Endothelial cell of umbilical vein (primary cell): Measurements from ENCODE around the gene UNC5A. TPM values are rescaled to one million over a fixed set of nuclear protein-coding genes. Genes with fewer than 3 reads are reported as not detected.
A peak's percentile ranks its signal among the peaks of the same experiment; 100 is the strongest.

Experiments used
- BruUV-seq: library from RNA; stranded (reverse); fragments of 400-500 nt; replicated peaks from 2 replicates; lab custom pipeline; 2021; lab: Mats Ljungman, UMichigan
- CTCF ChIA-PET: fragments of 300-600, 350-600 bp; sonication (Branson Sonifier 250); formaldehyde crosslinking; loops from one replicate; lab custom pipeline; 2021; ENCODE audit warnings: antibody characterized with exemption, inconsistent platforms; lab: Charles Lee
- POLR2A ChIA-PET: fragments of 300-600, 350-600 bp; sonication (Branson Sonifier 250); formaldehyde crosslinking; loops from one replicate; lab custom pipeline; 2021; ENCODE audit warnings: antibody characterized with exemption, inconsistent platforms; lab: Charles Lee
- DNase-seq: peaks from one replicate; pipeline ENCODE4 v3.0.0-alpha.2; 2011; ENCODE audit warnings: low read depth, low spot score
- FAIRE-seq: peaks from 2 replicates; lab custom pipeline; 2011; peaks lifted over from hg19 to GRCh38; lab: Jason Lieb, UNC
- H2AFZ ChIP-seq: 2 replicates; pipeline ENCODE4 v1.6.0; 2012; ENCODE audit warnings: low read depth, low read length, control low read depth, inconsistent platforms
- H3K27ac ChIP-seq: 2 replicates; pipeline ENCODE4 v1.5.1; 2011; ENCODE audit warnings: low read depth, mild to moderate bottlenecking, control low read depth, low read length, moderate library complexity; ENCODE audit not compliant: insufficient read depth
- H3K27me3 ChIP-seq, 2 experiments: 2 replicates each; pipeline versions ENCODE4 v1.6.0 to v1.6.1; 2011; ENCODE audit warnings: low read length in 2 of 2, mixed read lengths in 1 of 2; ENCODE audit not compliant: control insufficient read depth in 2 of 2, insufficient read depth in 2 of 2
- H3K36me3 ChIP-seq, 2 experiments: 2 replicates in 1 of 2; 3 replicates in 1 of 2; pipeline ENCODE4 v1.5.1; 2011; ENCODE audit warnings: low read length in 2 of 2, mild to moderate bottlenecking in 1 of 2, moderate library complexity in 1 of 2; ENCODE audit not compliant: control insufficient read depth in 2 of 2, insufficient read depth in 2 of 2; ENCODE audit errors: extremely low read depth in 1 of 2
- H3K4me1 ChIP-seq: 3 replicates; pipeline ENCODE4 v1.5.1; 2011; ENCODE audit warnings: mild to moderate bottlenecking, low read length; ENCODE audit not compliant: control insufficient read depth, insufficient read depth; ENCODE audit errors: extremely low read depth
- H3K4me2 ChIP-seq: 2 replicates; pipeline ENCODE4 v1.6.1; 2011; ENCODE audit warnings: low read length, control low read depth, mixed read lengths; ENCODE audit not compliant: insufficient read depth
- H3K4me3 ChIP-seq, 3 experiments: fragments of 200-600 bp in 1 of 3; sonication (generic), shearing (Covaris generic) in 1 of 3; replicated peaks in 1 of 3; 2 replicates each; pipeline ENCODE4 v1.5.1; 2011 to 2016; ENCODE audit warnings: control low read depth in 3 of 3, low read length in 3 of 3, mild to moderate bottlenecking in 2 of 3, inconsistent platforms in 1 of 3, low read depth in 1 of 3, moderate library complexity in 1 of 3; ENCODE audit not compliant: insufficient read depth in 1 of 3
- H3K79me2 ChIP-seq: 2 replicates; pipeline ENCODE4 v1.6.0; 2012; ENCODE audit warnings: low read length, inconsistent platforms; ENCODE audit not compliant: control insufficient read depth, insufficient read depth
- H3K9ac ChIP-seq: replicated peaks from 2 replicates; pipeline ENCODE3; 2011; ENCODE audit warnings: low read length, control low read depth; ENCODE audit not compliant: insufficient read depth; ENCODE audit errors: extremely low read depth
- H3K9me1 ChIP-seq: replicated peaks from 3 replicates; pipeline ENCODE4 v1.6.0; 2011; ENCODE audit warnings: mild to moderate bottlenecking, low read length; ENCODE audit not compliant: control insufficient read depth, insufficient read depth; ENCODE audit errors: extremely low read depth
- H3K9me3 ChIP-seq: replicated peaks from 2 replicates; pipeline ENCODE4 v1.5.1; 2012; ENCODE audit warnings: low read length, inconsistent platforms; ENCODE audit not compliant: control insufficient read depth, insufficient read depth
- H4K20me1 ChIP-seq: replicated peaks from 2 replicates; pipeline ENCODE3; 2011; ENCODE audit warnings: mild to moderate bottlenecking, low read length; ENCODE audit not compliant: control insufficient read depth, insufficient read depth; ENCODE audit errors: extremely low read depth
- EZH2 ChIP-seq: IDR thresholded peaks from 2 replicates; pipeline ENCODE4 v1.6.1; 2012; ENCODE audit warnings: borderline replicate concordance, low read depth, mild to moderate bottlenecking, moderate library complexity, low read length, inconsistent platforms; ENCODE audit not compliant: severe bottlenecking
- FOS ChIP-seq: IDR thresholded peaks from 2 replicates; pipeline ENCODE4 v1.6.1; 2011; ENCODE audit warnings: mild to moderate bottlenecking, low read length, moderate library complexity, borderline replicate concordance; ENCODE audit not compliant: insufficient read depth
- GATA2 ChIP-seq: IDR thresholded peaks from 2 replicates; pipeline ENCODE4 v1.7.0; 2011; ENCODE audit warnings: low read depth, mild to moderate bottlenecking, moderate library complexity, mixed read lengths, low read length; ENCODE audit not compliant: insufficient read length, insufficient read depth
- JUN ChIP-seq: IDR thresholded peaks from 2 replicates; pipeline ENCODE4 v1.6.1; 2011; ENCODE audit warnings: borderline replicate concordance, low read depth; ENCODE audit not compliant: insufficient read length, insufficient read depth
- MAX ChIP-seq: IDR thresholded peaks from 2 replicates; pipeline ENCODE4 v1.6.1; 2011; ENCODE audit not compliant: insufficient read depth, insufficient read length
- MYC ChIP-seq: IDR thresholded peaks from one replicate; pipeline ENCODE4 v1.6.1; 2011; ENCODE audit warnings: mild to moderate bottlenecking, low read depth, low read length
- POLR2A ChIP-seq: IDR thresholded peaks from 2 replicates; pipeline ENCODE4 v1.6.1; 2012; ENCODE audit warnings: low read depth, mild to moderate bottlenecking, control low read depth, low read length
- POLR2AphosphoS5 ChIP-seq: IDR thresholded peaks from 2 replicates; pipeline ENCODE4 v1.6.1; 2012; ENCODE audit warnings: low read depth, mild to moderate bottlenecking, control low read depth, low read length, moderate library complexity; ENCODE audit not compliant: insufficient read depth
- dilution Hi-C: fragments of 300-500 bp; cut with MboI; formaldehyde crosslinking; loops from one replicate; pipeline ENCODE4 v1.15.0; 2019; ENCODE audit warnings: low sequenced_read_pairs; ENCODE audit not compliant: extremely low pct_ligation_motif_present
- intact Hi-C: fragments of 100-400 bp; cut with micrococcal nuclease; formaldehyde crosslinking; loops from one replicate; pipeline ENCODE4 v1.10.0; 2022
- polyA plus RNA-seq, 4 experiments: library from polyadenylated mRNA; depleted of rRNA in 3 of 4; stranded (reverse) in 3 of 4; unstranded in 1 of 4; fragments of >200 nt; gene quantifications; 2 replicates each; pipeline versions ENCODE4 v1.2.1 to v1.2.3, GENCODE V29; 2011 to 2012; ENCODE audit warnings: missing spikeins in 1 of 4
- total RNA-seq: library from RNA; stranded (reverse); gene quantifications from 2 replicates; pipeline ENCODE4 v1.2.3, GENCODE V29; 2021
- TF ChIP-seq, protein P1 (sequence below), 2 donors: IDR thresholded peaks; 1 replicate in 1 of 2; 2 replicates in 1 of 2; pipeline ENCODE4 v1.5.1; 2011; ENCODE audit warnings: low read length in 2 of 2, mild to moderate bottlenecking in 2 of 2, moderate library complexity in 2 of 2, control low read depth in 1 of 2, inconsistent platforms in 1 of 2, low read depth in 1 of 2; ENCODE audit not compliant: insufficient read depth in 1 of 2; ENCODE audit errors: extremely low read depth in 1 of 2

UNC5A gene
- total and polyA plus RNA-seq, 2 donors (not counting 3 experiments of a cell fraction or from before 2014, with no cell fraction given): 0.08 to 0.22 TPM

GRCh38 chr5:176803068-176803942 is 7.1 kb upstream of the UNC5A start:
- H3K4me3 ChIP-seq: no peak overlapping the region
- CTCF ChIA-PET: interaction anchor here (1.4 to 2.6 kb wide), 2 partner anchors 17 to 143 kb away, joined by 4 to 8 read pairs; no protein-coding TSS in a partner anchor
- no peaks in the 10 kb centered on the region for H3K9me1 ChIP-seq
- intact Hi-C loops: no loop called here
- no peak for FAIRE-seq
- H3K27me3 ChIP-seq: peaks cover 0 to 1% of the 10 kb centered on the region in 2 experiments
- DNase-seq: no peak
- dilution Hi-C loops: no loop called here
- TF ChIP-seq POLR2A (no peak), MAX (no peak), POLR2AphosphoS5 (no peak), GATA2 (no peak)
- no peak overlapping the region for H3K27ac ChIP-seq
- H3K79me2 ChIP-seq: no peaks in the 10 kb centered on the region
- POLR2A ChIA-PET: no interaction called here
- BruUV-seq: no TSS peak
- H3K9me3 ChIP-seq: no peaks in the 10 kb centered on the region
- H3K36me3 ChIP-seq: no peaks in the 10 kb centered on the region
- H2AFZ ChIP-seq: no peak overlapping the region
- H3K9ac ChIP-seq: no peak overlapping the region
- H3K4me2 ChIP-seq: no peak overlapping the region
- no peaks in the 10 kb centered on the region for H3K4me1 ChIP-seq
- H4K20me1 ChIP-seq: no peaks in the 10 kb centered on the region

- Histone ChIP-seq H3K79me2 (no peaks in the 10 kb centered on the region), H3K9me1 (no peaks in the 10 kb centered on the region), H3K27ac (no peak overlapping the region), H3K4me1 (no peaks in the 10 kb centered on the region), H3K9ac (no peak overlapping the region), H3K4me3 (no peak overlapping the region), H3K27me3 (peaks cover 2 to 5% of the 10 kb centered on the region in 2 experiments), H3K36me3 (no peaks in the 10 kb centered on the region), H3K4me2 (no peak overlapping the region), H3K9me3 (no peaks in the 10 kb centered on the region), H2AFZ (no peak overlapping the region), H4K20me1 (no peaks in the 10 kb centered on the region)
- DNase-seq (peak; percentile 27), FAIRE-seq (peak; percentile 59)
- intact Hi-C loops: no loop called here
- no peak for TF ChIP-seq POLR2AphosphoS5
- no peak for TF ChIP-seq MAX
- no peak for TF ChIP-seq MYC
- no peak for TF ChIP-seq JUN
- TF ChIP-seq EZH2: no peak
- TF ChIP-seq POLR2A: no peak
- no peak for TF ChIP-seq FOS
- TF ChIP-seq GATA2: no peak
- TF ChIP-seq, protein P1, sequence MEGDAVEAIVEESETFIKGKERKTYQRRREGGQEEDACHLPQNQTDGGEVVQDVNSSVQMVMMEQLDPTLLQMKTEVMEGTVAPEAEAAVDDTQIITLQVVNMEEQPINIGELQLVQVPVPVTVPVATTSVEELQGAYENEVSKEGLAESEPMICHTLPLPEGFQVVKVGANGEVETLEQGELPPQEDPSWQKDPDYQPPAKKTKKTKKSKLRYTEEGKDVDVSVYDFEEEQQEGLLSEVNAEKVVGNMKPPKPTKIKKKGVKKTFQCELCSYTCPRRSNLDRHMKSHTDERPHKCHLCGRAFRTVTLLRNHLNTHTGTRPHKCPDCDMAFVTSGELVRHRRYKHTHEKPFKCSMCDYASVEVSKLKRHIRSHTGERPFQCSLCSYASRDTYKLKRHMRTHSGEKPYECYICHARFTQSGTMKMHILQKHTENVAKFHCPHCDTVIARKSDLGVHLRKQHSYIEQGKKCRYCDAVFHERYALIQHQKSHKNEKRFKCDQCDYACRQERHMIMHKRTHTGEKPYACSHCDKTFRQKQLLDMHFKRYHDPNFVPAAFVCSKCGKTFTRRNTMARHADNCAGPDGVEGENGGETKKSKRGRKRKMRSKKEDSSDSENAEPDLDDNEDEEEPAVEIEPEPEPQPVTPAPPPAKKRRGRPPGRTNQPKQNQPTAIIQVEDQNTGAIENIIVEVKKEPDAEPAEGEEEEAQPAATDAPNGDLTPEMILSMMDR (IDR thresholded peaks at IDR 0.05; ENCODE audit: extremely low read depth in 1 of 2, insufficient read depth in 1 of 2, low read depth in 1 of 2, low read length in 2 of 2): no peak
- ChIA-PET POLR2A (no interaction called here), CTCF (interaction anchor here (2.6 kb wide), 1 partner anchor 143 kb away, joined by 8 read pairs; no protein-coding TSS in a partner anchor)
- dilution Hi-C loops: no loop called here
- no TSS peak for BruUV-seq
Observed at GRCh38 chr5:176803943-176804498, 6.3 kb upstream of the UNC5A start.
